UCSD-AML1 (cell line): ENCODE results near the gene ZFYVE16.
"Not testable (repeated sequence)": the region's sequence is repeated elsewhere in the genome, so short reads cannot be mapped to it uniquely, and the experiment has no call there.

Source experiments
- DNase-seq: peaks from one replicate; lab custom pipeline; 2025; ENCODE audit not compliant: unreplicated experiment; lab: John Stamatoyannopoulos, UW

Gene ZFYVE16

DNA sequence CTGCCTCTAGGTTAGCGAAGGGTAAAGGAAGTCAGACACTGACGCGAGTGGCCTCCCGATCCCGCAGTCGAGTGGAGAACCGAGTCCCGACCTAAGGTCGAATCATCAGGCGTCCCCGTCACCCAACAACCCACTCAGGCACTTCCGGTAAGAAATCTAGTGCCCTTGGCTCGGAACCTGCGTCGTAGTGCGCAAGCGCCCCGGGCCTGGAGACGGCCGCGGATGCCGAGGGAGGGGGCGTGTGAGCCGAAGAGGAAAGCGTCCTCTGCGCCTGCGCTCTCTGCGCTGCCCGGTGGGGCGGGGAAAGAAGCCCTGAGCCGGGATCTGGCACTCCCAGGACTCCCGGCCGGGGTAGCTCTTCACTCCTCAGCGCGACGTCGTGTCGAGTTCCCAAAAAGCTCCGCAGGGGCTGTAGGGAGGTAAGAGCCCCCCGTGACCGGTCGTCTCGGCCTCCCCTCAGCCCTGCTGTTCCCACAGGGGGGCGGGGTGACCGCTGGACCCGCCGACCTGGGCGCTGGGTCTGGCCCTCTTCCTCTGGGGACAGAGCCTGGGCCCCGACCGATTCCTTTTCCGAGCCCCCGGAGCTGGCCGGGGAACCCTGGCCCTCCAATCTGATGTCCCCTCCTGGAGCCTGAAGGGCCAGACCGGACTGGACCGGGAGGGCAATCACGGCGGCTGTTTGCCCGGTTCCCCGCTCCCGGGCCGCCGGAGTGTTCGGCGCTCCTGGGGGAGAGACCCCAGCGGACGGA is at the start of gene ZFYVE16:
TSS of gene ZFYVE16 (plus strand) at position 330 of the 749 bp plus-strand sequence. CDS start 26,084 bp downstream, outside the sequence.
- peak; percentile 98 for DNase-seq

DNA sequence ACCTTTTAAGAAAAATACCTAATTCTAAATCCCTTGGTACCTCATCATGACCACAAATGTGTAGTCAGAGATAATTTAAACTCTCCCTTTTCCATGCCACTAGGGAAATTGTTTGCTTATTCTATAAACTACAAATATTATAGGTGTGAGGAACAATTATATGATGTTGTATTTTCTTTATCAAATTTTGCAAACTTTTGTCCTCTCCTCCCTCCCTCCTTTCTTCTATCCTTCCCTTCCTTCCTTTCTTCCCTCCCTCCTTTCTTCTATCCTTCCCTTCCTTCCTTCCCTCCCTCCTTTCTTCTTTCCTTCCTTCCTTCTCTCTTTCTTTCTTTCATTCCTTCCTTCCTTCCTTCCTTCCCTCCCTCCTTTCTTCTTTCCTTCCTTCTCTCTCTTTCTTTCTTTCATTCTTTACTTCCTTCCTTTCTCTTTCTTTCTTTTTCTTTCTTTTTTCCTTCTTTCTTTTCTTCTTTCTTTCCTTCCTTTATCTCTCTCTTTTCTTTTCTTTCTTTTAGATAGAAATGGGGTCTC is 46.9 kb upstream of the ZFYVE16 start:
- no peak for DNase-seq

DNA sequence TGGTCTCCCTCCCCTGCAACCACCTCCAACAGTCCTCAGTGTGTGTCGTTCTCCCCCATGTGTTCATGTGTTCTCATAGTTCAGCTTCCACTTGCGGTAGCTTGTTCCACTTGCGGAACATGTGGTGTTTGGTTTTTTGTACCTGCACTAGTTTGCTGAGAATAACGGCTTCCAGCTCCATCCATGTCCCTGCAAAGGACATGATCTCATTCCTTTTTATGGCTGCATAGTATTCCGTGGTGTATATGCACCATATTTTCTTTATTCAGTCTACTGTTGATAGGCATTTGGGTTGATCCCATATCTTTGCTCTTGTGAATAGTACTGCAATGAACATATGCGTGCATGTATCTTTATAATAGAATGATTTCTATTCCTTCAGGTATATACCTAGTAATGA is 43.0 kb upstream of the ZFYVE16 start:
- DNase-seq: no peak

DNA sequence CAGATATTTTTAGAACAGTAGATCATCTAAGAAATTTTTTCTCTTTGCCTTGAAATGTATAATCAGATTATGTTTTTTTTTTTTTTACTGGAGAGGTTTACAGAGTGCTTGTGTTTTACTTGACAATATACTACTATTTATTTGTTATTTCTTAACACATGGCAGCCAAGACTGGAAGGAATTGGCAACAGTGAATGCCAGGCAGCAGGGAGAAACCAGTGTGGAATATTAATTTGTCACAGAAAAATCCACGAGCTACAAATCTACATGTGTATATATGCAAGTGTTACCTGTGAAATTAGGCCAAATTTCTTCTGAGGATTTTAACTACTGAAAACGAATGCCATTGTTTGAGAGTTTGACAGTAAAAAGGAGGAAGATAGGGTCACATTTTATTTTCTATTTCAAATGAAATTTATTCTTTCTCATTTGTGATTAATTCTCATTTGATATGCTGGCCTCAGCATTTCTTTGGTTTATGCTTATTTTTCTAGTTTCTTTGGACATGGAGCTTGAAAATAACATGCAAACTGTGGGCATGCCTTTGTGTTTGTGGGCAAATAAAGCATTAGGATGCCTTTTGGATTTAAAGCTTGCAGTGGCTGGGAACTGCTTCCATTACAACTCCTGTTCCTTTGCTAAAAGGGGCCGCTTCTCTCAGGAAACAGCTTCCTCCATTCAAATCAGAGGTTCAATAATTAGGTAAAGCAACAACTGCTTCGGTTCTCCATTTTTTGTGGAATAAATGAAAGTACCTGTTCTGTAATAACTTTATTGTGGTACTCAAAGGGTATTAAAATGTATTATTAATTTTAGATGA is 39.0 kb upstream of the ZFYVE16 start:
- DNase-seq: no peak

DNA sequence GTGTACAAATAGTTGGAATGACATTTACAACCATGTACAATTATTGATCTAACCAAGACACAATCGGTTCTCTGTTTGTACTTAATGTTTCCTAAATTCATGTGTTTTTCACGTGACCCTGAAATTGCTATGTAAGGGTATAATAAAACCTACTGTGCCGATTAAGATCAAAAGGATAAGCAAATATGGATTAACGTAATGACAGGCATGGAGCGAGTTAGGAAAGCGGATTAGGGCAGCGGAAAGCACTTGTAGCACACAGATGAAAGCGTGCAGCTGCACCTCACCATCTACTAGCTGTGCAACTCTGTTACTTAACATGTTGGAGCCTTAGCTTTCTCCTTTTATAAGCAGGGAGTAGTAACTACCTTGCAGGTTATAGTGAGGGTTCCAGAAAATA is 38.3 kb upstream of the ZFYVE16 start:
- no peak for DNase-seq

DNA sequence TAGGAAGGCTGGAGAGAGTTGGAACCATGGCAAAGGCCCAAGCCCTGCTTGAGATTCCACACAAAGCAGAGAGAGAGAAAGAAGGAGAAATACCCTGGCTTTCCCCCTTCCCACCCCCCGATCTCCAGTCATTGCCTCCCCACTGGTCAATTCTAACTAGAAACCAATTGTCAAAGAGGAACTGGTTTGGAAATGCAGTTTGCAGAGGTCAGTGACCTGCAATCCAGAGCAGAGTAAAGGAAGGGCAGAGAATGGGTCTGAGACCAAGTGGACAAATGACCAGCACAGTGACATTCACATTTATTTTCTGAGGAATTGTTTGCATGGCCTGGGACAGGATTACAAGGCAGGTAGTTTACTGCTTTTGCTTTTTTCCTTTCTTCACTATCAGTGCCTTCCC is 37.5 kb upstream of the ZFYVE16 start:
- no peak for DNase-seq

DNA sequence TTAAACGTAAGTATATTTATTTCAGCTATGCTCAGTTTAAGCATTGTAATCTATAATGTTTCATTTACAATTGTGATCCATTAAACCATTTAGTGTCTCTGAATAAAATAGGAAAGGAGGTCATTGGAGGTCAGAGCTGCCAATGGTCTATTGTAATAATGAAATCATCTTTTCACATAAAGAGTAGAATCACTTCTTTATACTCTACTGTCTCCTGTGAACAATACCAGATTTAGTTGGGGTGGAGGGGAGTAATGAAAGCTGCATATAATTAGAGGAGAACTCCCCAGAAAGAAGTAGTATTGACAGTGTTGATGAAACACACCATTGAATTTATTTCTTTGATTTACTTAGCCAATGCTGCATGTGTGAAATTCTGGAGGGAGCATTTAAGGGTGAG is 35.1 kb upstream of the ZFYVE16 start:
- no peak for DNase-seq

DNA sequence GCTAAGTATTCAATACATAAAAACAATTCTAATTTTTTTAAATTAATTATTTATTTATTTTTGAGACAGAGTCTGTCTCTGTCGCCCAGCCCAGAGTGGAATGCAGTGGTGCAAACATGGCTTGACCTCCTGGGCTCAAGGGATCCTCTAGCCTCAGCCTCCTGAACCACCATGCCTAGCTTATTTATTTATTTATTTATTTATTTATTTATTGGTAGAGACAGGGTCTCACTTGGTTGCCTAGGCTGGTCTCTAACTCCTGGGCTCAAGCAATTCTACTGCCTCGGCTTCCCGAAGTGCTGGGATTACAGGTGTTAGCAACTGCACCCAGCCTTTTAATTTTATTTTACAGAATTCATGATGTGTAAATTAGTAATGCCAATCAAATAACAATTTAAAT is 33.7 kb upstream of the ZFYVE16 start:
- no peak for DNase-seq

DNA sequence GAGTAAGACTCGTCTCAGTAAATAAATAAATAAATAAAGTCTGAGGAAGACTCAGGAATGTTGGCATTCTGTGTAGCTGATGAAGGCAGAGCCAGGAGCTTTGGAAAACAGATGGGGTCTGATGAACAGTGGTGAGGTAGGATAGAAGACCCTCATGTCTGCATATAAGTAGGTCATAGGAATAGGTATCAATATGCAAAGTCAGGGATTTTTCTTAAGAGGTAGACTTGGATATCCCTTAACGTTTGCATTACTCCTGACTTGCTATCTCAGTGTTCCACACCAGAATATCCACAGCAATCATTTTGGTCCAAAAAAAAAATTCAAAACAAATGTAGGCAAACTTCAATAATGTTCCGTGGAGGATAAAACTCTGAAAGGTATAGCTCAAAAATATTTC is 31.3 kb upstream of the ZFYVE16 start:
- DNase-seq: no peak

DNA sequence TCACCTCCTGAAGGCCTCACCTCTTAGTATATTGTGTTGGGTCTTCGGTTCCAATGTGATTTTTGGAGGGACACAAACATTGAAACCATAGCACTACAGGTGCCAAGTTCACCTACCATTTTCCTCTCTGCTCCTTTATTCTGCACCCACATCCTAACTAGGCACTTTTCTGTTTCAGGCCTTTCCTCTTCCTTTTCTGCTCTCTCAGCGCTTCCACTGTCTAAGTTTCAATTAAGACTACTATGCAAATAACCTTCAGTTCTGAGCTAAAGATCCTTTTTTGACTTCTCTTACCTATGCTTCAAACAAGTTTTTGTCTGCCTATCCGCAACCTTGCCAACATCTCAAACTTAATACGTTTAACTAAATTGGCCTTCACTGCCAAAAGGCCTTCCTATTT is 25.4 kb upstream of the ZFYVE16 start:
- no peak for DNase-seq

DNA sequence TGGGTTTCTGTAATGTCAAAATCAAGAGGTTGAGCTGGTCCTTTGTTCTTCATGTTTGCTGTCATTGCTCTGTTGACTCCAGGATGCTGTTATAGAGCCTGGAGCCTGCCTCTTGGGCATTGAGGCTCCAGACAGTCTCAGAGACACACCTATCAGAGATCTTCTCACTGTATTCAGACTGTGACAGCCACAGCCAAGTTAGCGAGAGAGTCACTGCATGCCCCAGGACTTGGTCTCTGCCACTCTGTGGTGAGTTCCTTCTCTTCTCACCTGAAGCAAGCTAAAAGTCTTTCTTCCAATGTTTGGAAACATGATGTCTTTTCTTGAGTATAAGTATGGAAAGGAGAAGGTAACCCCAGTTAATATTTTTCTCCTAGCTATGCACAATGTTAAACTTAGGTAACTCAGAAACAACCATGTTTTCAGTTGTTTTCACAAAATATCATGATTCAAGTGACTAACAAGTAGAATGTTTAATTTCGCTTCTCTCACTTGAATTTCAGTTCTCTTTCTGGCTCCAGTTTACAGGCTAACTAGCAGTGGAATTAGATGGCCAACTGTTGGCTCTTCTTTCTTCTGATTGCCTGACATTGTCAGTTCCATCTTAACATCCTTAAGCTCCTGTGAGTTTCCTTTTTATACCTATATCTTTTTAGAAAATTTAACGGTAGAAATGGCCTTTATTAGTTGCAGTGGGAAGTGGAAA is 20.6 kb upstream of the ZFYVE16 start:
- no peak for DNase-seq

DNA sequence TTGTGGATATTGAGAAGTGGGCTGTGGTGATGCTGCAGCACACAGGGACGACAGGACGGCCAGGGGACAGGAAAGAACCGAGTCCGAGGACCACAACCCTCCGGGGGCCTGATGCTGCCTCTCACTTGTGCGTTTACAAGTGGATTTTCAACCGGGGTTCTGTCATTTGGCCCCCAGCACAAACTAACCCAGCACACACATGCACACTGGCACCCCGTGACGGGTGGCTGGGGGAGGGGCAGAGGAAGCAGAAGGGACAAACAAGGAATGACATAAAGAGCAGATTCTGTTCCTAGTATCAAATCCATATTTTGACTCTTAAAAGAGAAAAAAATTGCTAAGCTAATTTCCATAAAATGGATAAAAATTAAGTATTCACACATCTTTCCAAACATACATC is 18.3 kb upstream of the ZFYVE16 start:
- DNase-seq: no peak

DNA sequence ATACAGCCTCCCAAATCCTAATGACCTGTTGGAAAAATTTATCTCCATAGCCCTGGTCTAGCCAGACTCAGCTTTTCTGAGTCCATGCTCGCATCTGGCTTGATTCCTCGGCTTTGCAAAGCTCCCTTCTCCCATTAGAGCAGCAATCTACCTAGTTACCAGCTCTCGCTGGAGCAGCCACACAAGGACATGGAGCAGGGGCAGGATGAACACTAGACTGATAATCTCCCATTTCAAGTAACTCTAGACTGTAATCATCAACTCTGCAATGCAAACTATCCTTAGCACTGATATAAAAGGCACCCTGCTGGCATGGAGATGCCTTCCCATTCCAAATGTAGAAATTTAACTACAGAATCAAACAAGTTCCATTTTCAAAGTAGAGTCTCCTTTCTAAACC is 17.5 kb upstream of the ZFYVE16 start:
- DNase-seq: not testable (repeated sequence)

DNA sequence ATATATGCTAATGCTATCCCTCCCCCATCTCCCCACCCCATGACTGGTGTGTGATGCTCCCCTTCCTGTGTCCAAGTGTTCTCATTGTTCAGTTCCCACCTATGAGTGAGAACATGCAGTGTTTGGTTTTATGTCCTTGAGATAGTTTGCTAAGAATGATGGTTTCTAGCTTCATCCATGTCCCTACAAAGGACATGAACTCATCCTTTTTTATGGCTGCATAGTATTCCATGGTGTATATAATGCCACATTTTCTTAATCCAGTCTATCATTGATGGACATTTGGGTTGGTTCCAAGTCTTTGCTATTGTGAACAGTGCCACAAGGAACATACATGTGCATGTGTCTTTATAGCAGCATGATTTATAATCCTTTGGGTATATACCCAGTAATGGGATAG is 16.6 kb upstream of the ZFYVE16 start:
- not testable (repeated sequence) for DNase-seq

DNA sequence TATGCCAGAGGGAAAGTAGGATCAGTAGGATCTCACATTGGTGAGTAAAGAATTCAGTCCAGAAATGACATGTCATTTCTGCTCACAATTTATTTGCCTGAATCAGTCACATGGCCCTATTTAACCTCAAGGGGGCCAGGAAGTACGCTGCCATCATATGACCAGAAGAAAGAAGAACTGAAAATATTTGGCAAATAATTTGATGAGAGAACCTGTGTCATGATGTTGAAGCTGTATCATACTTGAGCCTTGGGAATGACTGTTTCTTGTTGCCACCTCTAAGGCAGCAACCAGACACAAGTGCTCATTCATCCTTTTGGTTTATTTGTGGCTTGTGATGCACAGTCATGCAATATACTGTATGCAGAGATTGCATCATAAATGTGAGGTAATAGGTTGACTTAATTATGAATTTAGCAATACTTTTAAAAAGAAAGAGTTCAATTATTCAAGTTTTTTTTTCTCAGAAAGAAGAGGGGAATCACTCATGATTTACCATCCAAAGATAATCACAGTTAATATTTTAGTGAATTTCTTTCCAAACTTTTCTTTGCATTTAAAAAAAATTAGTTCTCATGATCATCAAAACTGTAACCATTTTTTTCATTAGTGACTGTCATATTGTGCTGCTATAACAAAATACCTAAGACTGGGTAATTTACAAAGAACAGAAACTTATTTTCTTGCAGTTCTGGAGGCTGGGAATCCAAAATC is 8.2 kb upstream of the ZFYVE16 start:
- no peak for DNase-seq

DNA sequence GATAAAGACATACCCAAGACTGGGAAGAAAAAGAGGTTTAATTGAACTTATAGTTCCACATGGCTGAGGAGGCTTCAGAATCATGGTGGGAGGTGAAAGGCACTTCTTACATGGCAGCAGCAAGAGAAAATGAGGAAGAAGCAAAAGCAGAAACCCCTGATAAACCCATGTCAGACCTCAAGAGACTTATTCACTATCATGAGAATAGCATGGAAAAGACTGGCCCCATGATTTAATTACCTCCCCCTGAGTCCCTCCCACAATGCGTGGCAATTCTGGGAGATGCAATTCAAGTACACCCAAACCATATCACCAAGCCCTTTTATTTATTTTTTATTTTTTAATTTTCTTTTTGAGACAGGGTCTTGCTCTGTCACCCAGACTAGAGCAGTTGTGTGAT is 7.5 kb upstream of the ZFYVE16 start:
- not testable (repeated sequence) for DNase-seq

DNA sequence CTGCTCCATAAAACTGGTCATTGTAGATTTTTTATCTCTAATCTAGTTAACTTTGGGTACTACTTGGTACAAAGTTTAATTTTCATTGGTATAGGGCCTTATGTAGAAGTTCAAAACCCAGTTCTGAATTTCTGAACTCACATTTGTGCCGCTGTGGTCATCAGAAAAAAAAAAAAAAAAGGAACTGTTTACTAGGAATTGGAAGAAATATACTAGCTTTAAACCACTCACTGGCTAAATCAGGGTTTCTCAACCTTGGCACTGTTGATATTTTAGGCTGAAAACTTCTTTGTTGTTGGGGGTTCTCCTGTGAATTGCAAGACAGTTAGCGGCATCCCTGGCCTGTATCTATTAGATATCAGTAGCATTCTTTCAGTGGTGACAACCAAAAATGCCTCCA is 4.1 kb upstream of the ZFYVE16 start:
- DNase-seq: no peak

DNA sequence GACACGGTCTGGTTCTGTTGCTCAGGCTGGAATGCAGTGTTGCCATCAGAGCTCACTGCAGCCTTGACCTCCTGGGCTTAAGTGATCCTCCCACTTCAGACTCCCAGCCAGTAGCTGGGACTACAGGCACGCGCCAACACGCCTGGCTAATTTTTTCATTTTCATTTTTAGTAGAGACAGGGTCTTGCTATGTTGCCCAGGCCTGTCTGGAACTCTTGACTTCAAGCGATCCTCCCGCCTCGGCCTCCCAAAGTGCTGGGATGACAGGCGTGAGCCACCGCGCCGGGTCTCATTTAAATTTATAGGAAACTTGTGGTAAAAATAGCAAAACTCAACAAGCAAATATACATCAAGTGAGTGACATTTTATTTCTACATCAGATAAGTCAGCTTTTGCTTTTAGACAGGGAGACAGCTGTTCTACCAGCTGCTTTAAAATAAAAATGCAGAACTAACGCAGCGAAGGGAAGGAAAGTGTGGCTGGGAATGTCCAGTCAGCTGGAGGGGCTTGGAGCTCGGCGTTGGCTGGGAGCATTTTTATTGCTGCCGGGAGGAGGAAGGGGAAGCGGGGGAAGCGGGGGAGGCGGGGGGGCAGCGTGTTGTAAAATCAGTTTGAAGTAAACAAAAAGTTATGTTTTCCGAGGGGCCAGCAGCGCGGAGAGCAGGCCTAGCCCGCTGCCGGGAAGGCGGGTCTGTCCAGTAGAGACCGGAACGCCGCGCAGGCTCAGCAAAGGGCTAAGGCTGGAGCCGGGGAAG is 707 bp upstream of the ZFYVE16 start:
- DNase-seq: peak; percentile 53

DNA sequence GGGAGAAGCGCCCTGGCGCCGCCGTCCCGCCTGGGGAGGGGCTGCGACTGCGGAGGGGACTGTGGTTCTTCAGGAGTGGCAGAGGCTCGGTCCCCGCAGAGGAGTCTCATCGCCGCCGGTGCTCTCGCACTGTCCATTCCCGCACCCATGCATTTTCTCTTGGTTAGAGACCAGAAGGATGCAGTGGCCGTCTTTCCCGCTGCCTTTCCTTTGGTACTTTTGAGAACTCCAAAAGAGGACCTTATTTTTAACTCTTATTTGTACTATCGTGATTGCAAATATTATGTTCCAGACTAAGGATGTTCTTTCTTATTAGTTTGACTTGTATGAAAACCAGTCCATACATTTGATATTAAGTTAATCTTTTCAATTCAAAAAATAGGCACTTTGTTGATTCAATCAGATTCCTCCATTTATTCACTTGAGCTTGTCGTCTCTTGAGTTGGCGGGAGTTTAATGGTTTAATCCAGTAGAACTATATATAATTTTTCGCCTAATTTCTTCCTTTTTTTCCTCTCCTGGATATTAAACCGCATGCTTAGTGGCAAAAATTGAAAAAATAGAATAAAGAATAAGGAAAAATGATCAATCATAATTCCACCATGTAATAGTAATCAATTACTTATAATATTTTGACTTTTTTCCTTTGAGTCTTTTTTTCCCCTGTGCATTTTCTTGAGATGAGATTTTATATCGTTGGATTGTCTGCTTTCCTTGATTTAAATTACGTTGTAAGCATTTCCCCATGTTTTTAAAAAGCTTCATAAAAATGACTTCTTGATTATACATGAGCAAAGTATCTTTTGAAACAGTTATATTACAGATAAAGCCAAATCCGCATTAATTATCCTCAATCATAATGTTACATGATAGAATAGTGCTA is 861 bp downstream of the ZFYVE16 start:
- DNase-seq: no peak
